DMS114 treated with DMSO at 0.1 percent for 48 hours (cell line): ENCODE measurements around the gene IPCEF1.

ENCODE experiments used
- DNase-seq: peaks from one replicate; lab custom pipeline; 2025; ENCODE audit not compliant: unreplicated experiment; lab: John Stamatoyannopoulos, UW

IPCEF1 gene

GRCh38 chr6:154169193-154169847, 187.3 kb downstream of the IPCEF1 start:
- no peak for DNase-seq

- no peak for DNase-seq
Observed at GRCh38 chr6:154167126-154167525, 189.5 kb downstream of the IPCEF1 start.

GRCh38 chr6:154166140-154166539, 190.5 kb downstream of the IPCEF1 start:
- DNase-seq: no peak

- DNase-seq: no peak
Observed at GRCh38 chr6:154165478-154165877, 191.1 kb downstream of the IPCEF1 start.

- no peak for DNase-seq
Observed at GRCh38 chr6:154164397-154164796, 192.2 kb downstream of the IPCEF1 start.

GRCh38 chr6:154161689-154162088, 194.9 kb downstream of the IPCEF1 start:
- DNase-seq: no peak

- no peak for DNase-seq
Observed at GRCh38 chr6:154159126-154159525, 197.5 kb downstream of the IPCEF1 start.

- DNase-seq: no peak
Observed at GRCh38 chr6:154157706-154158105, 198.9 kb downstream of the IPCEF1 start.

GRCh38 chr6:154157082-154157481, 199.5 kb downstream of the IPCEF1 start:
- no peak for DNase-seq

- peak; percentile 5 for DNase-seq
Observed at GRCh38 chr6:154156135-154156896, 200.3 kb downstream of the IPCEF1 start.

- peak; percentile 35 for DNase-seq
Observed at GRCh38 chr6:154154389-154154967, 202.1 kb downstream of the IPCEF1 start.

- no peak for DNase-seq
Observed at GRCh38 chr6:154143753-154144152, 212.8 kb downstream of the IPCEF1 start.

GRCh38 chr6:154140743-154141142, 215.9 kb downstream of the IPCEF1 start:
- no peak for DNase-seq

- DNase-seq: no peak
Observed at GRCh38 chr6:154139892-154140291, 216.7 kb downstream of the IPCEF1 start.

GRCh38 chr6:154138793-154139192, 217.8 kb downstream of the IPCEF1 start:
- DNase-seq: no peak

GRCh38 chr6:154134471-154135147, 222.0 kb downstream of the IPCEF1 start:
- DNase-seq: no peak

GRCh38 chr6:154127657-154128056, 228.9 kb downstream of the IPCEF1 start:
- DNase-seq: no peak

GRCh38 chr6:154125421-154125820, 231.2 kb downstream of the IPCEF1 start:
- no peak for DNase-seq

GRCh38 chr6:154123155-154123956, 233.2 kb downstream of the IPCEF1 start:
- no peak for DNase-seq

GRCh38 chr6:154122195-154122925, 234.2 kb downstream of the IPCEF1 start:
- DNase-seq: no peak
